LoVo (cell line): Measurements from ENCODE around the gene FNDC1.

Experiments
- DNase-seq: peaks from one replicate; pipeline ENCODE4 v3.0.0-alpha.2; 2016; ENCODE audit warnings: low spot score

FNDC1 gene

DNA sequence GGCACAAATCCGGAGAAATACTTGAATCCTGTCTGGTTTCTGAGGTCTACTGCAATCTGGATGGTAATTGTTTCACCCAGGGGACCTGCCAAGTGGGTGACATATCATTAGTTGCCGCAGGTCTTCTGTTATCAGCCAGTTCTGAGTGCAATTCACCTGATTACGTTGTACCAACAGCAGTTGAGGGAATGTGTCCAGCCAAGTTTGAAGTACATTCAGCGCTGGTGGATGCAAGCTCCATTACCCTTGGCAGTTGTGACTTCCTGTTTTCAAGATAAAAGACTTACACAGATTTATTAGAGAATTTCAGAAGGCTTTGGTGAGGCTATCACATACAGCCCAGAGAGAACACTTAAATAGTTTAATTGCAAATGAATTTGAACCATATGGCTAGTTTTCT is 42.8 kb downstream of the FNDC1 start:
- DNase-seq, result no peak

DNA sequence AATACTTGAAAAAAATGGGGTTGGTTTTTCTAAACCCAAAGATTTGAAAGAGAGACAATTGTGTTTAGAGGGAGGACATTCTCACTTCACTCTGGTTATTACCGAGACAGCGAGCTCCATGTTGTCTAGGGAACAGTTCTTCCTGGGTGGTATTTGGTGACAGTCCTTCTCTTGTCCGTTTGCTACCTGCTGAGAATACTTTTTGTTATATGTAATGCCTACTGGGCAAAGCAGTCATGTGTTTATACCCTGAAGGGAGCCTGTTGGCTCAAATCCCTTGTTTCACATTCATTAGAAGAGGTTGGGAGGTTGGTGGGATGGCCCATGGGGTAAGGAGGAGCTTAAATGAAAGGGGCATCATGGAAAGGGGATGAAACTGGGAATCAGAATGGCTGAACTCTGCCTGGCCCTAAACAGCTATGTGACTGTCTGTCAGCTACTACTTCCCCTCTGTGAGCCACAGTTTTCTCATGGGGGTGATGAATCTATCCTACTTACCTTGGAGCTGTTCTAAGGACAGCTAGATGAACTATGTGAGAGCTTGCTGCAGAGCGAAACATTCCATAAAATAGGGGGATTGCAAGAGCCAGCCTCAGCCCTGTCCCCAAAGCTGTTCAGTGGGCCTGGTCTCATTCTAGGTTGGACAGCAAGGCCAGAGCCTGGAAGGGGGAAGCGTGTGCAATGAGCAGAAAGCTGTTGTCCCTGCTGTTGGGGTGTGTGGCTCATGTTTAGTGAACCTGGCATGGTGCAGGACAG is 43.5 kb downstream of the FNDC1 start:
- DNase-seq, result no peak

DNA sequence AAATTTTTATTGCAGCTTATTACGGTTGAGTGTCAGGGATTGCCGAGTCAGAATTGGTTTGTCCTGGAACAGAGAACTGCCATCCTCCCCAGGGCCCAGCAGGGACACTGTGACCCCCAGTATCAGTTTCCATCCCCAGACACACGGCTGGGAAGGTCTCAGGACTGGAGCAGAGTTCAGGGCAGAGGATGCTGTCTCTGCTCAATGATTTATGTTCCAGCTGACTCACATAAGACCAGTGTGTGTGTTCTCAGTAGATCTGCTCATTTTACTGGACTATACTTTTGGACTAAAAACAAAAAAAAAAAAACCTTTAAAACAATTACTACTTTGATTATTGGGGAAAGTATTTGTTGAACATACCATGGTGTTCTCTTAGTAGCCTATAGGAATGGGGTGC is 44.2 kb downstream of the FNDC1 start:
- no peak for DNase-seq

DNA sequence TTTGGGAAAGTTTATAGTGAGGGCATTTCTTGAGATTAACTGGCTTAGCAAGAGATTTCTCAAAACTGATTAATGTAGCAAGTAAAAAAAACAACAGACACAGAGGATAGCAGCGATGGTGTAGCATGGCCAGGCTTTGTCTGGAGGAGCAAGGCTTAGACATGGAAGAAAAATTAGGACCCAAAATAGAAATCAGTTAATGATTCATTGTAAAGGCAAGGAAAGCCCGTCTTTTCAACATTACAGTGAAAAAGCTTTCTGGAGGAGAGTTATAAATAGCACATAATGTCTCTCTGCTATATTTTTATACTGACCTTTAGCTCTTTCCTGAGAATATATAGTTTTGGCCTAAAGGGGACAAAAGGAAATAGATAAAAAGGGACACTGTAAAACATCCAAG is 45.1 kb downstream of the FNDC1 start:
- DNase-seq, result no peak

DNA sequence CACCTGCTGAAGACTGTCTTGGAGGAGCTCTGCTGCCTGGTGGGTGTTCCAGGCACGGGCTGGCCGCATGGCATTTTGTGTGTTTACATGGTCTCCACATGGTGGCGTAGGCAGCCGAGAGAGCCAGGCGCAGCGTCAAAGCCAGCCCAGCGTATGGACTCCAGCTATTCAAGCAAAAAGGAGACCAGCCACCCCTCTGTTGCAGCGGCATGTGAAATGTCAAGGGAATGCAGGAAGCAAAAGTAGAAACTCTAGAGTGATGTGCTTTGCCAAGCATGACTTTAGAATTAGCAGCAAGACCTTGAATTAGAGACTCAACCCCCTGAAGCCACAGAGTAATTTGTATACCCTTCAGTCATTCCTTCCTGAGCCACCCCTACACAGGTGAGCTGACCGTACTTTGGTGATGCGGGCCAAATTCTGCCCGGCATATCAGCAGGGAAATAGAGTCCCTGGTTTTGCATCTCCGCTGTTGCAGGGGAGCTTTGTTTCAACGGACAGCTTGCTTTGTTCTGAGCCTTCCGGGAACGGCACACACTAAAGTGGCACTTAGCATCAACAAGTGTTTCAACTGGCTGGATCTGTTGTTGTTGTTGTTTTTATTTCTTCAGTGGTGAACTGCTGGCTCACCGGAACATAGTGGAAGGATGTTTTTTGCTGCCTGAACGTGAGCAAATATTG is 48.5 kb downstream of the FNDC1 start:
- peak; percentile 2 for DNase-seq

DNA sequence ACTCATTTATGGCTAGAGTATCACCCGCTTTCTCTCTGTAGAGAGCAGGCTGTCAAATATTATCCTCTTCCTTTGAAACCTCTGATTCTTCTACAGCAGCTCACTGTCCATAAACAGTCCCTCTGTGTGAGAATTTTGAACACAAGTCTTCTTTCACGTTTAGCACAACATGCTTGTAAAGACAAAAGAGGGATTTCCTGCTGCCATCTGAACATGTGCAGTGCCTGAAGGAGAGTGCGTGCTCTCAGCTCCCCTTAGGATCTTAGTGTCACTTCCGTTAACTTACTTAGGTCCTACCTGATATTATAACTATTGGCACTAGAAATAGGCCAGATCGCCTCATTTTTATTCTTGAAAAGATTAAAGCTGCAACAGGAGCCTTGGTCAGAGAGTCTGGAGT is 50.9 kb downstream of the FNDC1 start:
- no peak for DNase-seq

DNA sequence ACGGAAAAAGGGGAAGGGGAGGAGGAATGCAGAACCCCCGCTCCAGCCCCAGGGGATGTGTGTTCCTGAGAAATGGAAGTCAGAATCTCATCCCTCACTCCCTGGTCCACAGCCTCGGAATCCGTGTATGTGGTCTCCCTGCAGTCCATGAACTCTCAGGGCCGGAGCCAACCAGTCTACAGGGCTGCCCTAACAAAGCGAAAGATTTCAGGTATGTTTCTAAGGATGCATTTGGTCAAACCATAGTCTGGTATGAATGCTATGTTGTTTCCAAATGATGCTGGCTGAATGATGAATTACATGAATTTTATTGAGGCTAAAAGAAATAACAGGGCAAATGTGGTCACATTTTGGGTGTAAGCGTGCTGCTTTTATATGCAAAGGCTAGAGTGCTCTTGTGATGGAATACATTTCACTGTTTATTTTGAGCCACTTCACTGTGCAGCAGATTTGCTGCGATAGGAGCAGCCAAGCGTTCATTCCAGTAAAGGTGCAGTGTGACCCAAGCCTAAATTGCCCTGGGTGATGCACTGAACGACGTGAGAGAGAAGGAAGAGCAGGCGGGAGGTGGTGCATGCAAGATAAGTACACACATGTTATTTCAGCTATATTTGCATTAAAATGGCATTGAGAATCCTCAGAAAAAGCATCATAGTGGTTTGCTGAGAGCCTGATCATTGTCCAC is 52.4 kb downstream of the FNDC1 start:
- no peak for DNase-seq

DNA sequence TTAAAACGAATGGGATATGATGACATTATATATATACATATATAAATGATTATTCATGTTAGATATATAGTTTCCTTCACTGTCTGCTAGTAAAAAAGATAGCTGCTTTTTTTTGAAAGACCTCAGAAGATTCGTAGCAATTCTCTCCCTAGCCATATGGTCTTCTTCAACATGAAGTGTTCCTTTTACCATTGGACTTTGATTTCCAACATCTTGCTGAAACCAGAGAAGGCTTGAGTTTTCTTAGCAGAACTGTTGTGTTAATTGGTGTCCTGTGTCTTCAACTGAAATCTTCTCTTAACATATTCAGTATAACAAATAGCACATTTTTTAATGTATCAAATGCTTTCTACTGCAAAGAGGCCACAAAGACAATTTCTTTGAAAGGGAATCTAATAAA is 55.3 kb downstream of the FNDC1 start:
- no peak for DNase-seq

DNA sequence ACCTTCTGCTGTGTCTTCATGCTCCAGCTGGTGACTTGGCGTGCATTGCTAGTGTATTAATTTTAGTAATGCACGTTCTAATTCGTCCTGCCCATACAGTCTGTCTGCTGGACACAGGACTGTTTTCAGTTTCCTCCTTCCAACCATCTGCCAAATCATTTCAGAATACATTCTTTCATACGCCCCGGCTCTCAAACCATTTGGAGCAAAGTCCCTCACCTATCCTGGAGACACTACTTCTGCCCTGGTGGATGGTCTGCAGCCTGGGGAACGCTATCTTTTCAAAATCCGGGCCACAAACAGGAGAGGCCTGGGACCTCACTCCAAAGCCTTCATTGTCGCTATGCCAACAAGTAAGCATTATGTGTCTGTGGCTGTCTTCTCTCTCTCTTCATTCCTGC is 60.5 kb downstream of the FNDC1 start:
- DNase-seq, result no peak

DNA sequence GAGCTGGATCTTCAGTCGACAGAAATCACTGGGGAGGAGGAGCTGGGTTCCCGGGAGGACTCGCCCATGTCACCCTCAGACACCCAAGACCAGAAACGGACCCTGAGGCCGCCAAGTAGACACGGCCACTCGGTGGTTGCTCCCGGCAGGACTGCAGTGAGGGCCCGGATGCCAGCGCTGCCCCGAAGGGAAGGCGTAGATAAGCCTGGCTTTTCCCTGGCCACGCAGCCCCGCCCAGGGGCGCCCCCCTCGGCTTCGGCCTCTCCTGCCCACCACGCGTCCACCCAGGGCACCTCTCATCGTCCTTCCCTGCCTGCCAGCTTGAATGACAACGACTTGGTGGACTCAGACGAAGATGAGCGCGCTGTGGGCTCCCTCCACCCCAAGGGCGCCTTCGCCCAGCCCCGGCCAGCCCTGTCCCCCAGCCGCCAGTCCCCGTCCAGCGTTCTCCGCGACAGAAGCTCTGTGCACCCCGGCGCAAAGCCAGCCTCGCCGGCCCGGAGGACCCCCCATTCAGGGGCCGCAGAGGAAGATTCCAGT is 63.0 kb downstream of the FNDC1 start:
- no peak for DNase-seq

DNA sequence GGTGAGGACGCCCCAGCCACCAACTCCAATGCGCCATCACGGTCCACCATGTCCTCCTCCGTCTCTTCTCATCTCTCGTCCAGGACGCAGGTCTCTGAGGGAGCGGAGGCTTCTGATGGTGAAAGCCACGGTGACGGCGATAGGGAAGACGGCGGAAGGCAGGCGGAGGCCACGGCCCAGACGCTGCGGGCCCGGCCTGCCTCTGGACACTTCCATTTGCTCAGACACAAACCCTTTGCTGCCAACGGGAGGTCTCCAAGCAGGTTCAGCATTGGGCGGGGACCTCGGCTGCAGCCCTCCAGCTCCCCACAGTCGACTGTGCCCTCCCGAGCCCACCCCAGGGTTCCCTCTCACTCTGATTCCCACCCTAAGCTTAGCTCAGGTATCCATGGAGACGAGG is 63.6 kb downstream of the FNDC1 start:
- DNase-seq, result no peak

DNA sequence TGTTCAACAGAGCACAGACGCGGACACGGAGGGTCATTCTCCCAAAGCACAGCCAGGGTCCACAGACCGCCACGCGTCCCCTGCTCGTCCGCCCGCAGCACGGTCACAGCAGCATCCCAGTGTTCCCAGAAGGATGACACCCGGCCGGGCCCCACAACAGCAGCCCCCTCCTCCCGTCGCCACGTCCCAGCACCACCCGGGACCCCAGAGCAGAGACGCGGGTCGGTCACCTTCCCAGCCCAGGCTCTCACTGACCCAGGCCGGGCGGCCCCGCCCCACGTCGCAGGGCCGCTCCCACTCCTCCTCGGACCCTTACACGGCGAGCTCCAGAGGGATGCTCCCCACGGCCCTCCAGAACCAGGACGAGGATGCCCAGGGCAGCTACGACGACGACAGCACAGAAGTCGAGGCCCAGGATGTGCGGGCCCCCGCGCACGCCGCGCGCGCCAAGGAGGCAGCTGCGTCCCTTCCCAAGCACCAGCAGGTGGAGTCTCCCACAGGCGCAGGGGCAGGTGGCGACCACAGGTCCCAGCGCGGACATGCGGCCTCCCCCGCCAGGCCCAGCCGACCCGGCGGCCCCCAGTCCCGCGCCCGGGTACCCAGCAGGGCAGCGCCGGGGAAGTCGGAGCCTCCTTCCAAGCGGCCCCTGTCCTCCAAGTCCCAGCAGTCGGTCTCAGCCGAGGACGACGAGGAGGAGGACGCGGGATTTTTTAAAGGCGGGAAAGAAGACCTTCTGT is 64.3 kb downstream of the FNDC1 start:
- no peak for DNase-seq

DNA sequence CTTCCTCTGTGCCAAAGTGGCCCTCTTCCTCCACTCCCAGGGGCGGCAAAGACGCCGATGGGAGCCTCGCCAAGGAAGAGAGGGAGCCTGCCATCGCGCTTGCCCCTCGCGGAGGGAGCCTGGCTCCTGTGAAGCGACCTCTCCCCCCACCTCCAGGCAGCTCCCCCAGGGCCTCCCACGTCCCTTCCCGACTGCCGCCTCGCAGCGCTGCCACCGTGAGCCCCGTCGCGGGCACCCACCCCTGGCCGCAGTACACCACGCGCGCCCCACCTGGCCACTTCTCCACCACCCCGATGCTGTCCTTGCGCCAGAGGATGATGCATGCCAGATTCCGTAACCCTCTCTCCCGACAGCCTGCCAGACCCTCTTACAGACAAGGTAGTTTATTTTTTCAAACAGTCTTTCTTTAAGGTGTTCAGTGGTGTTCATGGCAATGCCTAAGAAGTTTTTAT is 64.9 kb downstream of the FNDC1 start:
- no peak for DNase-seq

DNA sequence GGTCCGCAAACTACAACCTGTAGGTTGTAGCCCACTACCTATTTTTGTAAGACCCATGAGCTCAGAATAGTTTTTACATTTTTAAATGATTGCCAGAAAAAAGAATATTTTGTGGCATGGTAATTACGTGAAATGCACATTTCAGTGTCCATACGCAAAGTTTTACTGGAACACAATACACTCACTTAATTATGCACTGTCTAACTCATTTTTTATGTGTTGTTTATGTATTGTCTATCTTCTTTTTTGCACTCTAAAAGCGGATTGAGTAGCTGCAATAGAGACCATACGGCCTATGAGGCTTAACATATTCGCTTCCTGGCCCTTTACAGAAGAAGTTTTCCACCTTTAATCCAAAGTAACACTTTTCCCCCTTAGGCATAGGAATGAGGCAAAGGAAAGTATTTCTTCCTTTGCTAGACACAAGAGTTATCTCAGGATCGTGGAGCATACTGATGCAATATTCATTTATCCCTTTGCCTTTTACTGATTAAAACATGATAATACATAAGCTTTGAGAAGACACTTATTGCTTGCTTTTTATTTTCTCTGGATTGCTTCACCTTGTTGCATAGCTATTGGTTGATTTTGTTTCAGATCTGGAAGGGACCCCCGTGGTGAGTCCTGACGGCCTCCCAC is 69.8 kb downstream of the FNDC1 start:
- DNase-seq, result no peak

DNA sequence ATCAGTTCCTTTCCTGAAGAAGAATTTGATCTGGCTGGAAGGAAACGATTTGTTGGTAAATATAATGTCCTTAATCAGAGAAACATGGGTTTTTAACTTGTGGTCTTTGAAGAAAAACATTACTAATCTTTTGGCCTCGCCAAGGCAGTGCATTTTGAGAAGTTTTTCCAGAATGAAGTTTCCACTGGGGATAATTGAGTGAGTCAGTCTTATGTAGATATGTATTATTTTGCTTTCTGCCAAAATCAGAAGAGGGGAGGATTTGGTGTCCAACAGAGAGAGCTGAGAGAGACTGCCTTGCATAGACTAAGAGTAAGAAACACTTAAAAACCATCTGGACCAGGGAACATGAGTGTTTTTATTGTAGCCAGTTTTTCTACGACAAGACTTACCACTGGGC is 79.9 kb downstream of the FNDC1 start:
- no peak for DNase-seq

DNA sequence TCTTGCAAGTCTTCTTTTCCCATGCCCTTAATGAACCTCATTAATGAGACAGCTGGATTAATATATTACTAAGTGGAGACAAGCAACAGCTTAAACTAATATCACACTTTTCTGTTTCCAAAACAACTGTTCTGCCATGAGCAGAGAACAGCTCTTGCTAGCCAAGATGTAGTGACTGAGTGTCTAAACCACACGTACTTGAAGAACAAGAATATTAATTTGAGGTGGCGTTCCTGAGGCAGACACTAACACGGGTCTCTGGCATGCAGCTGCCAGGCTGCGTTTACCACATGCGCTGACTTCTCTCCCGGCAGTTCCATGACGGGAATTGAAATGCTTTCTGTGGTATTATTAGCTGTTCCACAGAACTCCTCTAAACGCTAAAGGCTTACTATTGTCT is 80.6 kb downstream of the FNDC1 start:
- no peak for DNase-seq

DNA sequence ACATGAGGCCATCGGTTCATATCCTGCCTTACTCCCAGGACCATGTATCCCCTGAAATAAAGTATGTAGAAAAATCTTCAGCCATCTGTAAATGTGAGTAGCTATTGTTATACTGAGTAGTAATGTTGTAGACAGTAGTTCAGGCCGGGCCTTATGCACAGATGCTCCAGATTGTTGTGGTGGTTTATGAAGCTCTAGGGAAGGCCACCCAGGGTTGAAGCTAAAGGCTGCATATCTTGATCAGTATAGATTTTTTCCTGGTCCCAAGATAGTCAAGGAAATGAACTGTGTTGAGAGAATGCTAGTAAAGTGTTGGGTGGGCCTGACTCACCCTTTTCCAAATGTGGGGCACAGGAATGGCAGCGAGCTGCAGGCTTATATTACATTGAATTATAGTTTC is 81.4 kb downstream of the FNDC1 start:
- DNase-seq, result no peak

DNA sequence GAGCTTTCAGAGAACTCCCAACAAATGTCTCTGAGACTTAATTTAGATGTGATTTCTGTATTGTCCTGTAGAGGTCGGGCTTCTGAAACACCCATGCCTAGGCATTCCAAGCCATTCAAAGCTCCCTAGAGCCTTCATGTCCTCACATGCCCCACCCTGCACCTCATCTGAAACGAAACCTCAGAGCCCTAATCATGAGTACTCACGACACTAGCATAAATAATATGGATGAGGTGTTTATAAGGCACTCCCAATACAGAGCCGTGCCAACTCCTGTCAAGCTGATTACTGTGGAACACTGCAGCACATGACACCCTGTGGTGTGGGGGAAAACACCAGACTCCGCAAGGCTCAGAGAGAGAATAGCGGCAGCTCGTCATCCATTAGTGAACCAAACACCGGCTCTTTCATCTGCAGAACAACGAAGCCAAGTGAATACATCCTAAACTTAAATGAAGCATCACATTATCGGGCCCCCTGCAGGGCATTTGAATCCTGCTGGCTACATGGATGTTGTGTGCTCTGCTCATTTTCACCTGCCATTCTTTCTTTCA is 83.8 kb downstream of the FNDC1 start:
- peak; percentile 77 for DNase-seq

DNA sequence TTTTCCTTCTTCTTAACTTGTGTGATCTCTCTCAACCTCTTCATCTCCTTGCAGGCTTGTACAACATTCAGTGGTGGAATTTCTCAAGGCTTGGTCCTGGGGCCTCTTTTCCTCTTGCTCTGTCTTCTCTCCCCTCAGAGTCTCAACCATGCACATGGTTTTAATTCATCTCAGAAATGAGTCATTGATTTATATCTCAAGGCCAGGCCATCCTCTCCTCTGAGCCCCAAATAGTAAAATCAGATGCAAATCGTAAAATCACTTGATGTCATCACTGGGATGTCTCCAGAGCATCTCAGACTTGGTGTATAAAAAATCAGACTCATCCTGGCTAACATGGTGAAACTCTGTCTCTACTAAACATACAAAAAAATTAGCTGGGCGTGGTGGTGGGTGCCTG is 85.0 kb downstream of the FNDC1 start:
- DNase-seq, result no peak

DNA sequence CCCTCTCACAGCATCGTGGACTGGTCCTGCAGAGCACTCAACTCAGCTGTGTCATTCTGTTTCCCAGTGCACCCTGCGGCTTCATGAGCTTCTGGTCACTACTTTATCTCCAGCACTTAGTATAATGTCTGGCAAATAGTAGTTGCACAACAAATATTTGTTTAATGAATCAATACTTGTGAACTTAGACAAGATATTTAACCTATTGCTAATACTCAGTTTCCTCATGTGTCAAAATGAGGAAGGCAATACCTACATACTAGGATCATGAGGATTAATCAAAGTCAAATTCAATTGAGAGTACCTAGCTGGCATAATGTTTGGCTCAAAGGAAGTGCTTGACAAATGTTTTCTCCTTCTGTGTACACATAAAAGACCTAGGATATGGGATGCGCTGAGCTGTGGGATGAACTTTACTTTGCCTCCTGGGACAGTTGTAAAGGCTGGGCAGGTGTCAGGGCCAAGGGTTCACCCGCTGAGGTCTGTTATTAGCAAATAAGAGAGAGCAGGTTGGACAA is 86.3 kb downstream of the FNDC1 start:
- no peak for DNase-seq

DNA sequence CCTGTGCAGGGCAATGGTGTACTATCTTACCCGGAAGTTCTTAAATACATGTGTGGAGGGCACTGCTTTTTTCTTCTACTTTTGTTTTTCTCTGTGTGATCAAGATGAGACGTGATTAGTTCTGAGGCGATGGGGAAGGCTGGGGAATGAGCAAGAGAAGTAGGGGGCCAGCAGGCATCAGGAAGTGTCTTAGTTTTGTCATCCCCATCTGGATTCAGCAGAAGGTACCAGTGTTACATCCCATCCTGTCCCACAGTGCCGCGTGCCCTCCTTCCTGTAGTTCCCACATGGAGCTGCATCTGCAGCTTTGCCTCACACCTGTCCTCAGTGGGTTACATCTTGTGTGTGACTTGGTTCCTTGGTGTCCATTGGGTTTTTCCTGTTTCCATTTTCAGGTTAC is 86.9 kb downstream of the FNDC1 start:
- DNase-seq, result no peak
